Measurements from ENCODE around the gene DDIAS. TPM values are rescaled to one million over a fixed set of nuclear protein-coding genes. Genes with fewer than 3 reads are reported as not detected.

DDIAS gene
- total and polyA plus RNA-seq, 9 donors, result 0.38 to 1.2 (median 0.69) TPM; not detected in 1

DNA sequence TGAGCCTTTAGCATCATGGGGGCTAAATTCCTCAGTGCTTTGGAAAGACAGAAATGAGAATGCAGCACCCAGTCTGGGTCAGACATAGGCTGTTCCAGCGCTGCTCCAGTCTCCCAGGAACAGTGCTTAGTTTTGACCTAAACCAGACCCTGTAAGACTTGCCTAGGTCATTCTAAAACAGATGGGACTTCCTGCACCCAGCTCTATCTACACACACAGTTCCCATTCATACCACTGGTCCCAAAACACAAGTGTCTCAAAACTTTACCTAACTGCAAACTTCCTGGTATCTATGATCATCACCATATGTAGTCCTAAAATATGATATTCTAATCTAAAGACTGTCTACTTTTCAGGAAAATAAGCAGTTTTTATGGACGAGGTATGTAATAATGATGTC, 39.2 kb upstream of the DDIAS start:
- H3K36me3 ChIP-seq, result no peaks in the 10 kb centered on the region
- no peak overlapping the region for H3K4me3 ChIP-seq
- no peaks in the 10 kb centered on the region for H3K27me3 ChIP-seq
- DNase-seq, result no peak
- H3K9me3 ChIP-seq, result no peaks in the 10 kb centered on the region
- TF ChIP-seq, protein P1, sequence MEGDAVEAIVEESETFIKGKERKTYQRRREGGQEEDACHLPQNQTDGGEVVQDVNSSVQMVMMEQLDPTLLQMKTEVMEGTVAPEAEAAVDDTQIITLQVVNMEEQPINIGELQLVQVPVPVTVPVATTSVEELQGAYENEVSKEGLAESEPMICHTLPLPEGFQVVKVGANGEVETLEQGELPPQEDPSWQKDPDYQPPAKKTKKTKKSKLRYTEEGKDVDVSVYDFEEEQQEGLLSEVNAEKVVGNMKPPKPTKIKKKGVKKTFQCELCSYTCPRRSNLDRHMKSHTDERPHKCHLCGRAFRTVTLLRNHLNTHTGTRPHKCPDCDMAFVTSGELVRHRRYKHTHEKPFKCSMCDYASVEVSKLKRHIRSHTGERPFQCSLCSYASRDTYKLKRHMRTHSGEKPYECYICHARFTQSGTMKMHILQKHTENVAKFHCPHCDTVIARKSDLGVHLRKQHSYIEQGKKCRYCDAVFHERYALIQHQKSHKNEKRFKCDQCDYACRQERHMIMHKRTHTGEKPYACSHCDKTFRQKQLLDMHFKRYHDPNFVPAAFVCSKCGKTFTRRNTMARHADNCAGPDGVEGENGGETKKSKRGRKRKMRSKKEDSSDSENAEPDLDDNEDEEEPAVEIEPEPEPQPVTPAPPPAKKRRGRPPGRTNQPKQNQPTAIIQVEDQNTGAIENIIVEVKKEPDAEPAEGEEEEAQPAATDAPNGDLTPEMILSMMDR (IDR thresholded peaks at IDR 0.05), result no peak
- no peak for TF ChIP-seq EP300 (IDR thresholded peaks at IDR 0.05)
- TF ChIP-seq POLR2A (IDR thresholded peaks at IDR 0.05), result no peak
- WGBS, 3 donors, result 86 to 92% (median 90%) methylated on average over 2 of the region's 2 CpGs
- intact Hi-C loops (cut with DNase I), result loop anchor here in 1 of 4 donors (10.0 kb wide), 1 partner anchor 148 kb away; no protein-coding TSS in a partner anchor
- peaks cover 4% of the 10 kb centered on the region for H3K4me1 ChIP-seq (ENCODE audit: insufficient read depth)
- no peak overlapping the region for H3K27ac ChIP-seq

DNA sequence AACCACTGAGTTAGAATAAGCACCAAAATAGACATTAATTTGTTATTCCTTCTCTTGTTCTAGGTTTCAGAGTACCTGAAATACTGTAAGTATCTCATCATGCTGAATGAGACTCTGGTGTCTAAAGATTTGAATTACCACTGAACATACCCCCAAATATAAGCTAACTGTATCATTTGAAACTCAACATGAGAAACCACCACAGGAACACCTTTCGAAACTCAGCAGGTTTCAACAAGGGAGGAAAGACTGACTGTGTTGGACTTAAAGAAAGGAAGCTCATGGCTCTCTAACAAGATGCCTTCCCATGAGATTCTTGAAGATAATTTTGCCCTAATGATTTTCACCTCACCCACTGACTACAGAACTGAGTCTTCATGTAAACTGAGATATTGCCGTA, 38.3 kb upstream of the DDIAS start:
- Histone ChIP-seq H3K27ac (no peak overlapping the region), H3K27me3 (no peaks in the 10 kb centered on the region), H3K36me3 (no peaks in the 10 kb centered on the region), H3K4me3 (no peak overlapping the region), H3K4me1 (ENCODE audit: insufficient read depth) (peaks cover 6% of the 10 kb centered on the region), H3K9me3 (no peaks in the 10 kb centered on the region)
- 91 to 94% (median 93%) methylated on average over 2 of the region's 2 CpGs for WGBS, 3 donors
- TF ChIP-seq, protein P1 (IDR thresholded peaks at IDR 0.05), result no peak
- TF ChIP-seq POLR2A (IDR thresholded peaks at IDR 0.05), result no peak
- no peak for TF ChIP-seq EP300 (IDR thresholded peaks at IDR 0.05)
- no peak for DNase-seq
- intact Hi-C loops (cut with DNase I), result loop anchor here in 1 of 4 donors (10.0 kb wide), 1 partner anchor 148 kb away; no protein-coding TSS in a partner anchor

DNA sequence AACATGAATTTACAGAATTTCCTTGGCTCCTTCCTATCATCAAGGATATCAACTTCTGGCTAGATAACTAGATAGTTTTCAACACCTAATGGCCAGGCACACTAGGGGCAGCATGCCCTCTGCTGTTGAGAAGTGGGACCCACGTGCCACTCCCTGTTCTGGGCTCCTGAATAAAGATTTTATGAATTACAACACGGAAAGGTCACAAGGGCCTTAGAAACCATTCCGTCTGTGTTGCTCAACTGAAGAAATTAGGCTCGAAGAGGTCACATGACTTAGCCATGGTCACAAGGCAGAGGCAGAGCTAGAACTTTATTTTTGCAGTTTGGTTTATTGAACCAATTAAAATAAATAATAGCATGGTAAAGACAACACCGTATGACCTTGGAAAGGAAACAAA, 37.3 kb upstream of the DDIAS start:
- H3K4me1 ChIP-seq (ENCODE audit: insufficient read depth), result peaks cover 6% of the 10 kb centered on the region
- no peak for TF ChIP-seq POLR2A (IDR thresholded peaks at IDR 0.05)
- TF ChIP-seq, protein P1 (IDR thresholded peaks at IDR 0.05), result peak in 1 of 3 donors; percentile 15
- H3K9me3 ChIP-seq, result no peaks in the 10 kb centered on the region
- DNase-seq, result peak in 3 of 5 donors; percentile 9 to 39 (median 19)
- no peak overlapping the region for H3K4me3 ChIP-seq
- 29 to 33% (median 32%) methylated on average over 5 of the region's 5 CpGs for WGBS, 3 donors
- H3K27ac ChIP-seq, result no peak overlapping the region
- H3K27me3 ChIP-seq, result no peaks in the 10 kb centered on the region
- H3K36me3 ChIP-seq, result no peaks in the 10 kb centered on the region
- intact Hi-C loops (cut with DNase I), result loop anchor here in 1 of 4 donors (10.0 kb wide), 1 partner anchor 149 kb away; no protein-coding TSS in a partner anchor

DNA sequence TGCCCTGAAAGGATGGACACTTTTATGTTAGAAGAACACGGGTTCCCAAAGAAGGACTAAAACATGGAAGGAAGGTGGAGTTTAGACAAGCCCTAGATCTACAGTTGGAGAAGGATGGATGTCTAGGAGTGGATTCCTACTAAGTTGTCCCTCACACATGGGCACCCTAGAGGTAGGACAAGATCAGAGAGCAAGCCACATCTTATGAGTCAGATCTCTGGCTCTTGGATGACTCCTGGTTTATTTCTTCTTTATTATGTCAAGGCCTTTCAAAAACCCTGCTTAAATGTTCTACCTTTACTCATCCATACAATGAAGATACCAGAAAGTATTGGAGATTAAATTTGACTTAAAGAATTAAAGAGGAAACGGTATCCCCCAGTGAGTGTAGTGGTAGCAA, 35.7 kb upstream of the DDIAS start:
- no peak for TF ChIP-seq EP300 (IDR thresholded peaks at IDR 0.05)
- TF ChIP-seq POLR2A (IDR thresholded peaks at IDR 0.05), result no peak
- TF ChIP-seq, protein P1 (IDR thresholded peaks at IDR 0.05), result no peak
- Histone ChIP-seq H3K36me3 (no peaks in the 10 kb centered on the region), H3K27ac (no peak overlapping the region), H3K4me1 (ENCODE audit: insufficient read depth) (peaks cover 6% of the 10 kb centered on the region), H3K27me3 (no peaks in the 10 kb centered on the region), H3K4me3 (no peak overlapping the region), H3K9me3 (no peaks in the 10 kb centered on the region)
- DNase-seq, result no peak
- intact Hi-C loops (cut with DNase I), result loop anchor here in 1 of 4 donors (10.0 kb wide), 1 partner anchor 151 kb away; no protein-coding TSS in a partner anchor
- WGBS, 3 donors, result 90 to 92% (median 91%) methylated on average over 2 of the region's 2 CpGs
